GM06990 (cell line): ENCODE measurements around the gene EPSTI1.

ENCODE experiments used
- DNase-seq: peaks from one replicate; pipeline ENCODE4 v3.0.0-alpha.2; 2011; ENCODE audit not compliant: insufficient read length; ENCODE audit errors: extremely low read depth
- H3K27me3 ChIP-seq: replicated peaks from 2 replicates; pipeline ENCODE4 v1.6.0; 2011; ENCODE audit warnings: low read length; ENCODE audit not compliant: control insufficient read depth, insufficient read depth
- H3K36me3 ChIP-seq: 2 replicates; pipeline ENCODE4 v1.5.1; 2011; ENCODE audit warnings: low read length; ENCODE audit not compliant: control insufficient read depth, insufficient read depth
- H3K4me3 ChIP-seq: replicated peaks from 2 replicates; pipeline ENCODE4 v1.5.1; 2011; ENCODE audit warnings: low read depth, mild to moderate bottlenecking, control low read depth, low read length
- TF ChIP-seq, protein P1 (sequence below): IDR thresholded peaks from 2 replicates; pipeline ENCODE4 v1.5.1; 2011; ENCODE audit warnings: low read length, control low read depth, mild to moderate bottlenecking, inconsistent platforms; ENCODE audit not compliant: insufficient read depth, poor library complexity, severe bottlenecking

EPSTI1 gene

DNA sequence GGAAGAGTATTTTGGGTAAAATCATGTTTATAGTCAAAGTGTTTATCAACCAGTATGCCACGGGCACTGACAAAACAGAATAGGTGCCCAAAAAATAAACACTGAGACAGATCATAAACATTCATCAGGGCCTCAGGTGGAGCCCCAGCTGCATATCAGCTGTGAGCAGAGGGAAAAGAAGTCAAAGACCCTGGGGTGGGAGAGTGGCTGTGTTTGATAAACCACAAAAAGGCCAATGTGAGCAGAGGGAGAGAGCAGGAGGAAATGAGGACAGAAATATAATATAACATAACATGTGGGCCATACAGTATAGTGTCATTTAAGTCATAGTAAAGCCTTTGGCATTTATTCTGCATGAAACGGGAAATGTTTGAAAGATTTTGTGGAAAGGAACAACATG is 10.0 kb upstream of the EPSTI1 start:
- TF ChIP-seq, protein P1, sequence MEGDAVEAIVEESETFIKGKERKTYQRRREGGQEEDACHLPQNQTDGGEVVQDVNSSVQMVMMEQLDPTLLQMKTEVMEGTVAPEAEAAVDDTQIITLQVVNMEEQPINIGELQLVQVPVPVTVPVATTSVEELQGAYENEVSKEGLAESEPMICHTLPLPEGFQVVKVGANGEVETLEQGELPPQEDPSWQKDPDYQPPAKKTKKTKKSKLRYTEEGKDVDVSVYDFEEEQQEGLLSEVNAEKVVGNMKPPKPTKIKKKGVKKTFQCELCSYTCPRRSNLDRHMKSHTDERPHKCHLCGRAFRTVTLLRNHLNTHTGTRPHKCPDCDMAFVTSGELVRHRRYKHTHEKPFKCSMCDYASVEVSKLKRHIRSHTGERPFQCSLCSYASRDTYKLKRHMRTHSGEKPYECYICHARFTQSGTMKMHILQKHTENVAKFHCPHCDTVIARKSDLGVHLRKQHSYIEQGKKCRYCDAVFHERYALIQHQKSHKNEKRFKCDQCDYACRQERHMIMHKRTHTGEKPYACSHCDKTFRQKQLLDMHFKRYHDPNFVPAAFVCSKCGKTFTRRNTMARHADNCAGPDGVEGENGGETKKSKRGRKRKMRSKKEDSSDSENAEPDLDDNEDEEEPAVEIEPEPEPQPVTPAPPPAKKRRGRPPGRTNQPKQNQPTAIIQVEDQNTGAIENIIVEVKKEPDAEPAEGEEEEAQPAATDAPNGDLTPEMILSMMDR, result no peak
- Histone ChIP-seq H3K27me3 (no peaks in the 10 kb centered on the region), H3K4me3 (no peak overlapping the region), H3K36me3 (no peaks in the 10 kb centered on the region)
- DNase-seq, result no peak

DNA sequence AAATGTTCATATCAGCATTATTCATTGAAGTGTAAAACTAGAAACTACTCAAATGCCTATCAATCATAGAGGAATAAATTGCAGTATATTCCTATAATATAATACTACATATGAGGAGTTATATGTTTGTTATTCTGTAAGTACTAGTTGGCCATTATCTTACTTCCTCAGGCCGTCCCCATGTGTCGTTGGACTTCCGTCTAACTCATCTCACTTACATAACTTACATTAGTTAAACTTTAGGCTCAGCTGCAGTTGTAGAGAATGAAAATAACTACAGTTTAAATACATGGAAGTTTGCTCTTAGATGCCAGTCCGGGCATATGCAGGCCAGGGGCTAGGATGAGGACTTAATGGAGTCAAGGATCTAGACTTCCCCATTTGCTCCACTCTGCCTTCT is 8.6 kb upstream of the EPSTI1 start:
- TF ChIP-seq, protein P1, result no peak
- DNase-seq, result no peak
- Histone ChIP-seq H3K36me3 (no peaks in the 10 kb centered on the region), H3K4me3 (no peak overlapping the region), H3K27me3 (no peaks in the 10 kb centered on the region)

DNA sequence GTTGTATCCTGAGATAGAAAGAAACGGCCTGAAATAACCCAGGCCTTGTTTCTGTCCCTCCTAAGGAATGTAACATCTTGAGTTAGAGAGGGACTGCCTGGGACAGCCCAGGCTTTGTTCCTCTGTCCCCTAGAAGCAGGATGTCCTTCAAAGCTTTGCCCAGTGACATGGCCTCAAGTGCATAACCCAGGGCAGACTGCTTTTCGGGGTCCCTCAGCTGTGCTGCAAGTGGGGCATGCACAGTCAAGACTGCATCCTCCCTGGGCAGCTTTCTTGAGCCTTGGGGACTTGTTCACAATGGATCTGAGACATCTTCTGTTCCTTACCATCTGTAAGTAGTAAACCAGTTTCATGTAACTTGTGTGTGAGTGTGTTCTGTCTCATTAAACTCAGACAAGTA is 7.5 kb upstream of the EPSTI1 start:
- no peak for DNase-seq
- H3K4me3 ChIP-seq, result no peak overlapping the region
- TF ChIP-seq, protein P1, result no peak
- H3K27me3 ChIP-seq, result no peaks in the 10 kb centered on the region
- H3K36me3 ChIP-seq, result no peaks in the 10 kb centered on the region

DNA sequence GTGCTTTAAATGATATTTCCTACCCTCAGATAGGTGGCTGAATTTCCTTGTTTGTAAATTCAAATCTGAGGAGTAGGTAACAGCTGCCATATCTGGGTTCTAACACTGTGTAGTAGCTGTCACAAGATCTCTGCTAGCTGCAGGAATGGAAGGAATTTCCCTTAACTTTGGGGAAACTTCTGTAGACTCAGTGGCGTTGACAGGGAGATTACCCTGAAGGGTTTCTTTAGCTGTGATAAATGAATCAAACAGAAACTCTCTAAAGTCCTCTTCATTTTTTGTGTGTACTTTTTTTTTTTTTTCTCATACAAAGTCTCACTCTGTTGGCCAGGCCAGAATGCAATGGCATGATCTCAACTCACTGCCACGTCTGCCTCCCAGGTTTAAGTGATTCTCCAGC is 5.3 kb upstream of the EPSTI1 start:
- Histone ChIP-seq H3K27me3 (no peaks in the 10 kb centered on the region), H3K36me3 (no peaks in the 10 kb centered on the region), H3K4me3 (no peak overlapping the region)
- DNase-seq, result peak; percentile 50
- TF ChIP-seq, protein P1, result no peak

DNA sequence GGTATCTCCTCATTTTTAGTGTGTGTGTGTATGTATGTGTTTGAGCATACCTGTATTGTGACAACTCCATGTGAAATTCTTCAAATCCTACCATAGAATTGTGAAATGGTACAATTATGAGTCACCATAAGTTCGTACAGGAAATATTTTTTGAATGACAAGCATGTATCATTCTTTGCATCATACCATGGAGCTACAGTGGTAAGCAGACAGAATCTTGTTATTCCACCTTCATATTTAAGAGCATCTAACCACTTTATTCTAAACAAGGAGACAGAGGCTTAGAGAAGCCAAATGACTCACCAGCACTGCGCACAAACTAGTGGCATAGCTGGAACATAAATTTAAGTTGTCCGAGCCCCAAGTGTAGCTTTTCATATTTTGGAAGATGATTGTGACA is 4.5 kb upstream of the EPSTI1 start:
- H3K27me3 ChIP-seq, result no peaks in the 10 kb centered on the region
- DNase-seq, result peak; percentile 44
- no peaks in the 10 kb centered on the region for H3K36me3 ChIP-seq
- H3K4me3 ChIP-seq, result no peak overlapping the region
- TF ChIP-seq, protein P1, result no peak

DNA sequence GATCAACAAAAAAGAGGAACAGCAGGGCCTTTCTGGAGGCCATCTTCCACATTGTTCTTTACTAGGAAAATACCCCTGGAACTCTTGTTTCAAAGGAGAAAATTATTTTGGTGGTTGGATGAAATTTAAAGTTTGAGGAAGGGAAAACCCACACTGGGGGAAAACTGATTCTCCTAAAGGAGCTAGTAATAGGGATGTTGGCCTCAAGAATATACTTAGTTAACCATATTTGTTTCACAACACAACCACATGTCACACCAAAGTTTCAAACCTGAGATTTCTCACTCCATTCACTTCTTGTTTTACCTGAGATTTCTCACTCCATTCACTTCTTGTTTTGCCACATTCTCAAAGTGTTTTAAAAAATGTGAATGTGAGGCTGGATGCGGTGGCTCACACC is 2.8 kb upstream of the EPSTI1 start:
- H3K4me3 ChIP-seq, result no peak overlapping the region
- H3K36me3 ChIP-seq, result no peaks in the 10 kb centered on the region
- H3K27me3 ChIP-seq, result no peaks in the 10 kb centered on the region
- DNase-seq, result no peak
- TF ChIP-seq, protein P1, result no peak
